Effector memory CD4-positive, alpha-beta T cell (primary cell): ENCODE measurements around the gene MAFF.

Experiments used
- DNase-seq, 3 donors: peaks; one replicate each; pipeline ENCODE4 v3.0.0-alpha.2; 2020
- H3K27ac ChIP-seq: 2 replicates; pipeline ENCODE4 v1.7.0; 2013; ENCODE audit warnings: mild to moderate bottlenecking, low read length, moderate library complexity; ENCODE audit not compliant: insufficient read depth, poor library complexity, severe bottlenecking
- H3K27me3 ChIP-seq: replicated peaks from 2 replicates; pipeline ENCODE4 v1.7.0; 2013; ENCODE audit warnings: mild to moderate bottlenecking, low read length; ENCODE audit not compliant: insufficient read depth, control insufficient read depth, poor library complexity, severe bottlenecking
- H3K36me3 ChIP-seq: 2 replicates; pipeline ENCODE4 v1.7.0; 2013; ENCODE audit warnings: mild to moderate bottlenecking, low read length, moderate library complexity; ENCODE audit not compliant: control insufficient read depth, insufficient read depth
- H3K4me1 ChIP-seq: 2 replicates; pipeline ENCODE4 v1.7.0; 2013; ENCODE audit warnings: low read length, mild to moderate bottlenecking; ENCODE audit not compliant: control insufficient read depth, insufficient read depth, poor library complexity, severe bottlenecking
- H3K4me3 ChIP-seq: 2 replicates; pipeline ENCODE4 v1.7.0; 2013; ENCODE audit warnings: low read length, low read depth, mild to moderate bottlenecking; ENCODE audit not compliant: insufficient read depth, poor library complexity, severe bottlenecking
- H3K9me3 ChIP-seq: 2 replicates; pipeline ENCODE4 v1.7.0; 2013; ENCODE audit warnings: mild to moderate bottlenecking, low read length, moderate library complexity; ENCODE audit not compliant: control insufficient read depth

The MAFF gene

GRCh38 chr22:38221908-38222796 is 20.4 kb downstream of the MAFF start:
- Histone ChIP-seq H3K4me3 (no peak overlapping the region), H3K4me1 (peaks cover 30% of the 10 kb centered on the region), H3K9me3 (no peaks in the 10 kb centered on the region), H3K36me3 (peaks cover 25% of the 10 kb centered on the region), H3K27ac (peak overlapping the region; percentile 13), H3K27me3 (no peaks in the 10 kb centered on the region)
- no peak for DNase-seq

GRCh38 chr22:38222797-38223119 is 21.0 kb downstream of the MAFF start:
- DNase-seq: no peak
- Histone ChIP-seq H3K4me3 (no peak overlapping the region), H3K9me3 (no peaks in the 10 kb centered on the region), H3K36me3 (peaks cover 30% of the 10 kb centered on the region), H3K27me3 (no peaks in the 10 kb centered on the region), H3K4me1 (peaks cover 31% of the 10 kb centered on the region), H3K27ac (no peak overlapping the region)

- Histone ChIP-seq H3K36me3 (peaks cover 34% of the 10 kb centered on the region), H3K4me1 (peaks cover 31% of the 10 kb centered on the region), H3K4me3 (no peak overlapping the region), H3K9me3 (no peaks in the 10 kb centered on the region), H3K27ac (no peak overlapping the region), H3K27me3 (no peaks in the 10 kb centered on the region)
- DNase-seq: no peak
Measured at GRCh38 chr22:38223289-38223960, 21.6 kb downstream of the MAFF start.

GRCh38 chr22:38226853-38227649 is 25.3 kb downstream of the MAFF start:
- Histone ChIP-seq H3K27ac (no peak overlapping the region), H3K36me3 (peaks cover 47% of the 10 kb centered on the region), H3K4me3 (no peak overlapping the region), H3K9me3 (no peaks in the 10 kb centered on the region), H3K27me3 (no peaks in the 10 kb centered on the region), H3K4me1 (peaks cover 15% of the 10 kb centered on the region)
- DNase-seq: no peak

- H3K4me1 ChIP-seq: peaks cover 15% of the 10 kb centered on the region
- H3K9me3 ChIP-seq: no peaks in the 10 kb centered on the region
- no peak overlapping the region for H3K4me3 ChIP-seq
- H3K27me3 ChIP-seq: no peaks in the 10 kb centered on the region
- peaks cover 50% of the 10 kb centered on the region for H3K36me3 ChIP-seq
- H3K27ac ChIP-seq: peak overlapping the region; percentile 55
- DNase-seq: no peak
Measured at GRCh38 chr22:38228326-38228872, 26.6 kb downstream of the MAFF start.

GRCh38 chr22:38228873-38229740 is 27.3 kb downstream of the MAFF start:
- no peak for DNase-seq
- Histone ChIP-seq H3K9me3 (no peaks in the 10 kb centered on the region), H3K27me3 (no peaks in the 10 kb centered on the region), H3K4me1 (peaks cover 15% of the 10 kb centered on the region), H3K4me3 (no peak overlapping the region), H3K27ac (peak overlapping the region; percentile 55), H3K36me3 (peaks cover 50% of the 10 kb centered on the region)

- H3K36me3 ChIP-seq: peaks cover 49% of the 10 kb centered on the region
- peak in 2 of 3 donors; percentile 13 to 32 for DNase-seq
- peaks cover 15% of the 10 kb centered on the region for H3K4me1 ChIP-seq
- H3K27me3 ChIP-seq: no peaks in the 10 kb centered on the region
- H3K9me3 ChIP-seq: no peaks in the 10 kb centered on the region
- no peak overlapping the region for H3K4me3 ChIP-seq
- H3K27ac ChIP-seq: peak overlapping the region; percentile 3
Measured at GRCh38 chr22:38230108-38230825, 28.5 kb downstream of the MAFF start.

DNA sequence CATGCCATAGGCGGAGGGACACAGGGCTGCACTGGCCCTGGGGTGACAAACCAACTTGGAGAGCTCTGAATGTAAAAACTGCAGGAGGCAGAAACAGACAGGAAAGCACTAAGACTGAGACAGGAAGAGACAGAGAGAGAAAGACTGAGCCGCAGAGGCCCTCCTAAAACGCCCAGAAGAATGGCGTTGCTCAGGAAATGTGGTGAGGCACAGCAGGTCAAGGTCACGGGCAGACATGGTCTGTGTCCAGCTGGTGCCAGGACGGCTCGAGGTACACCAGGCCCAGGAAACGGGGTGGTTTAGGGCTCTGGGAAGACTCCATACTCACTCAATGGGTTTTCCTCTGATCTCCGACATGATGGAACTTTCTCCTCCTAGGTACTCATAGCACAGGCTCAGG is 29.1 kb downstream of the MAFF start:
- H3K27me3 ChIP-seq: no peaks in the 10 kb centered on the region
- no peaks in the 10 kb centered on the region for H3K9me3 ChIP-seq
- peaks cover 52% of the 10 kb centered on the region for H3K36me3 ChIP-seq
- peaks cover 15% of the 10 kb centered on the region for H3K4me1 ChIP-seq
- no peak for DNase-seq
- no peak overlapping the region for H3K4me3 ChIP-seq
- H3K27ac ChIP-seq: no peak overlapping the region

- no peak for DNase-seq
- Histone ChIP-seq H3K4me3 (no peak overlapping the region), H3K4me1 (peaks cover 15% of the 10 kb centered on the region), H3K27ac (no peak overlapping the region), H3K27me3 (no peaks in the 10 kb centered on the region), H3K36me3 (peaks cover 59% of the 10 kb centered on the region), H3K9me3 (no peaks in the 10 kb centered on the region)
Measured at GRCh38 chr22:38232196-38232595, 30.4 kb downstream of the MAFF start.
